Activated T-helper 1 cell treated with anti-CD3 and anti-CD28 coated beads, Interleukin-2, amount 50 U/mL, for 16 hours (primary cell): ENCODE measurements around the gene REN.

Source experiments
- DNase-seq, 2 donors: peaks; one replicate each; pipeline ENCODE4 v3.0.0-alpha.2; 2020; ENCODE audit warnings: low read depth in 1 of 2, low spot score in 1 of 2

The REN gene

DNA sequence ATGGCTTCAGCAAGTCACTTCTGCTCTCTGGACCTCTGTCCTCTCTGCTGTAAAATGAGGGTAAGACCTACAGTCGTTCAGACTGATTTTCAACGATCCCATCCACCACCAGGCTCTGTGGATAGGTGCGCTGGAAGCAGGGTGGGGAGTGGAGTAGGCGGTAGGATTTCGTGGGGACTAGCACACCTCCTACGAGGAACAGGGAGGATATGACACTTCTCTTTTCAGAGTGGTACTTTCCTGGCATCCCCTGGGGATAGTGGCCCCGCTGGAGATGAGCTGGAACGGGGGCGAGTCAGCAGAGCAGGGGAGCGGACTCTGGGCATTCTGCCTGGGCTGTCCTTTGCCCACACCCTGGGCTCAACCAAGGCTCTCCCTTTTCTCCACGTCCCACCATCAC is 32.0 kb downstream of the REN start:
- no peak for DNase-seq

DNA sequence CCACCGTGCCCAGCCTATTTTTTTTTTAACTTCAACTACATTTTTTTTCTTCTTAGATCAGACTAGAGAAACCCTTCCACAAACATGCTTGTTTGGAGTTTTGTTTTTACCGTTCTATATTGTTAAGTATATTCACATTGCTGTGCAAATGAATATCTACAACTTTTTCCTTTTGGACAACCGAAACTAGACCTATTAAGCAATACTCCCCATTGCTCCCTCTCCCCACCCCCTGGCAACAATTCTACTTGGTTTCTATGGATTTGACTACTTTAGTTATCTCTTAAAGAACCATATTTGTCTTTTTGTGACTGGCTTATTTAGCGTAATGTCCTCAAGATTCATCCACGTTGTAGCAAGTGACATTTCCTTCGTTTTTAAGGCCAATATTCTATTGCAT is 33.4 kb downstream of the REN start:
- DNase-seq = no peak

DNA sequence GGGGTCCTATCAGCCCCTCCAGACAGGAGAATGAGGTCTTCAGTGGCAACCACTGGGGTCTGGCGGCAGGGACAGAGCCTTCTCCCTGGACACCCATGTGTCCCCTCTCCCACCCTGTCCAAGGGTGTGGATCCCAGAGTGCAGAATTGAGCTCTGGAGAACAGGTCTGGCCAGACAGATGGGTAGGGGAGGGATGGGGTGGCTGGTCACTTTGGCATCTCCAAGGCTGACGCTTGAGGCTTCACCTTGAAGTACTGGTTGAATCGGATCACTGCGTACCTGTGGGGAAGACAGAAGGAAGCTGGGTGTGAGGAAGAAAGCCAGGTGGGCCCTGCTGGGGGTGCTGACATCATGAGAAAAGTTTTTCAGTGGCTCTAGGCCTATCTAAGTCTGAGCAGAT is 34.2 kb downstream of the REN start:
- DNase-seq = no peak

DNA sequence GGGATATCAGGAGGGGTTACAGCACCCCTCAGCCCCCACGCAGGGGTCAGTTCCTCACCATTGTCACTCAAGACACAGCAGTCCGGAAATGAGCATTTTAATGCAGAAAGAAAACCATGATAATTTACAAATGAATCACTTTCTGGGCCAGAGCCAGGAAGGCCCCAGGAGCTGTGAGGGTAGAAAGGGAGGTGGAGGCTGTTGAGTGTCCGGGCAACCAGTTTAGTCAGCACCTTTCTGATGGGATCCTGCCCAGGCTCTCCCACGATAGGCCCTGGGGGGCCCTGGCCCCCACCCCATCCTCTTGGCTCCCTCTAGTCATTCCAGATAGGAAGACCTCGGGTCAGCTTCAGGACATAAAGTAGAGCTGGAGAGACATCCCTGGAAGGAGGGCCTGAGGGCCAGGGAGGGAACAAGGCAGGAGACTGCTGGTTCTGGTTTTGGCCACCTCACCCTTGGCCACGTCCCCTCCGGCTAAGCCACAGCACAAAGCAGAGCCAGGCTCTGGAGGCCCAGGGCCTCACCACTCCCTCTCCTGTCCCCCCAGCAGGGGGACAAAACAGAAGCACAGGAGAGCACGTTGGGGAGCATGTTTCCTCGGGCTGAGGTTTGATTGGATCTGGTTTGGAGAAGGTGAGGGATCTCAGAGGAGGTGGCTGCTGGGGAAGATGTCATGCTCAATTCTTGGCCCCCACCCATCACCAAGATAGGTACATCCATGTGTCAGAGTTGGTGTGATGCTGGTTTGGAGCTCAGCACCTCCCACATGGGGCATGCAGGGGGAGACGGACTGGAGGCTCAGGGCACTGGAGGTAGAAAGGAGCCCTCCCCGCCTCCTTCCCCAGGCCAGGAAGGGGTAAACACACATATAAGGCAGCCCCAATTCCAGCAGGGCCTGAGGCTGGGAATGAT is 34.9 kb downstream of the REN start:
- DNase-seq = no peak

DNA sequence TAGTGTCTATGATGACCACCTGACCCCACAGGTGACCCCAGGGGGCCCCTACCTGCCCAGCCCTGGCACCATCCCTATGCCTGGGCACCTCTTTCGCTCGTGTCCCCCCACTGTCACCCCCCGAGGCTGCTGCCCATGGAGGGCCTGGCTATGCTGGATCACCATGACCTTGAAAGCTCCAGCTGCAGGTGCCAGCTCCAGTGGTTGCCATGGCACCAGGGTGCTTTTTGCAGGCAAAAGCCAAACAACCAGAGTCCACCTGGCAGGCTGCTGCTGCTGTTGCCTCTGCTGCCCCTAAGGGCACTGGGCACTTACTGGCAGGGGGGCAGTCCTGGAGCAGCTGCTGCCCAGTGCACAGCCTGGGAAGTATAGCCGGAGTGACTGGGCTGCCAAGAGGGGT is 36.0 kb downstream of the REN start:
- DNase-seq = no peak

DNA sequence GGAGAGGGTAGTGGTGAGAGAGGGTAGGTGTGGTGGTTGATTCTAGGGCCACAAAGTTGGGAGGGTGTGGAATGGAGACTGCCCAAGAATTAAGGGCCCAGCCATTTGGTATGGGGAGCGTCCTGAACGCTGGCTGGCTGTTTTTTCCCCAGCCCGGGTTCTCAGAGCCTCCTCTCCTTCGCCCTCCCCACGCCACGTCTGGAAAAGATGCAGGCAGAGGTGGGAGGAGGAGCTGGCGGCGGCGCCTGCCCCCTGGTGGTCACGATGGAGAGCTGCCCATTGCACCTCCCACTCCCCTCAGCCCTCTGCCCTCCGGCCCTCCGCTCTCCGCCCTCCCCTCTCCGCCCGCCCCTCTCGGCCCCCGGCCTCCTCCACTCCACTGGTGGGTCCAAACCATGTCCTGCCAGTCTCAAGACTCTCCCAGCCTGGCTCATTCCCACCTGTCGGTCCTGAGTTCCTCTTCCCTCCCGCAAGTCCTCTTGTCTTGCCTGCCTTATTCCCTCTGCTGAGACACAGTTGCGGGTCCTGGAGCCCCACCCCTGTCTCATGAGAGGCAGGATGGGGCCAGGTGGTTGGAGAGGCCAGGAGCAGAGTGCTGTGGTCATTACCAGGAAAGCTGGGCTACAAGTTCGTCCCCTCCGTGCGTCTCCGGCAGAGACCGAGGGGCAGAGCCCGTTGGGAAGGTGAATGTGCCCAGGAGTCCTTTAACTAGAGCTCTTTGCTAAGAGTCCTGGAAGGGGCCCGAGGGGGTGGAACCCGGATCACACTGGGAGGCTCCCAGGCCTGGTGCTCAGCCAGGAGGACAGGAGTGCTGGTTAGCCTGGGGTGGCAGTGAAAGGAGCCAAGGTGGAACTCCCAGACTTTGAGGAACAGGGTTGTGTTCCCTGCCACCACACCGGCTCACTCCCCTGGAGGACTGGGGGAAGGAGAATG is 36.9 kb downstream of the REN start:
- peak in 1 of 2 donors; percentile 38 for DNase-seq

DNA sequence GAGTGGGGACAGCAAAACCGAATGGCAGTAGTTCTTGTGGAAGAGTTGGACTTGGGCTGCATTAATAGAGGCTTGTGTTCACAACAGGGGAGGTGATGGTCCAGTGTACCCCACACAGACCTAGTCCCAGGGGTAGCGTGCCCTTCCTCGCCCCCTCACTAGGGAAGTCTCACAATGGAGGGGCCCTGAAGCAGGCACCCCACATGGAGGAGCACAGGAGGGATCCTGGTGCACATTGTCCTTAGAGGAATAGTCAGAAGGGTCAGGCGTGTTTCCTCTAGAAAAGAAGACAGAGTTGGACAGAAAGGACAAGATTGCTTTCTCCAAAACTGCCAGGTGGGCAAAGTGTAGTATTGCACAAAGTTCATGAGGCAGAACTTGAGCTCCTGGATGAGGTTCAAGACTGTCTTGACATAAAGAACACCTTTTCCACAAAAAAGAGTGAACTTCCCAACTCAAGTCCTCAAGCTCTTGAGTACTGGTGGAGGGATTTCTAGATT is 37.6 kb downstream of the REN start:
- no peak for DNase-seq

DNA sequence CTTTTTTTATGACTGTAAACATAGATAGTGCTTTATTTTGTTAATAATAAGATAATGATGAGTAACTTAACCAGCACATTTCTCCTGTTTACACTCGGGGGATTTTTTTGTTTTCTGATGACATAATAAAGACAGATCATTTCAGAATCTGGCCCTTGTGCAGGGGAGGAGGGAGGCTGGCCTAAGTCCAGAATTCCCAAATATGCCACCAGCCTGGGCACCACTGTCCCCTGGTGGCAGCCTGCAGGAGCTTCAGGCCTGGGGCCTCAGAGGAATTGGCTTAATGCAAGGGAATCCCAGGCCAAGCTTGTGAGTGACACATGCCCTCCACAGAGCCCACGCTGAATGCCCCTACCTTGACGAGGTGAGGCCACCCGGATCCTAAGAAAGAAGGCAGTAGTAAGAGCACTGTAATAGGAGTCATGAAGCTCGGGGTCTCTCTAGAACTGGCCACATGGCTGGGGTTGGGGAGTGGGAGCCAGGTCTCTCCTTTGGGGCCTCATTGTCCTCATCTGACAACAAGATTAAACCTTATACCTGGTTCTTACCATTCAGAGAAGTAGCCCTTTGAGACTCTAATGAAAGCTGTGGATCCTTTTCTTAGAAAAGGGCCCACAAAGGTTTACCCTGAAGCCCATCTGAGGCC is 38.4 kb downstream of the REN start:
- DNase-seq = no peak

DNA sequence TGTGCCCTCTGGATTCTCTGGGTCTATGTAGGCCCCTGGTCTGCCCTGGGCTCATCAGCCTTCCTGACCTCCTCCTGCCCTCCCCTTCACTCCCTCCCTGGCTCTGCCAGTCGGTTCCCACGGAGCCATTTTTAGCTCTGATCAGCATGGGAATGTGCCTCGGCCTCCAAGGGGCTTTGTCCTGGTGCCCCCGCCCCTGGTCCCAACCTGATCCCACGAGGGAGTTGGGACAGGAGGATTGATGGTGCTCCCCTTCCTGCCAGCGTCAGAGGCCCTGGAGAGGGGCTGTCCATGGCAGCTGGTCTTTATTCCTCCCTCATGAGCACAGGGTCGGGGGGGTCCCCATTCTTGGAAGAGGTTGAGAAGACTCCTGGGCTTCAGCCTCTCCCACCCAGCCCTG is 39.2 kb downstream of the REN start:
- no peak for DNase-seq

DNA sequence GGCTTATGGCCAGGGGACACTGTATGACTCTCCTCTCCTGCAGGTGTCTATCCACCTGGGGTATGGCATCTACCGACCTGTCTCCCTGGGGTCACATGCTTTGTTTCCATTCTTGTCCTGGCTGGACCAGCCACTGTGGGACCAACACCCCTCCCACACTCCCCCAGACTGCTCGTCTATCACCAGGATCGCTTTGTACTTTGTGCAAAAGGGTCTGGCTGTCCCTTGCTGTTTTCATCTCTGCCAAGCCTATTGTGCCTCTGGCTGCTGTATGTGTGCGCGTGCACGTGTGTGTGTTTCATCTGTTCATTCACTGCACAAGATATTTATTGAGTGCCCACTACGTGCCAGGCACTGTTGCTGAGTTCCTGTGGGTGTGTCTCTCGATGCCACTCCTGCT is 39.8 kb downstream of the REN start:
- no peak for DNase-seq

DNA sequence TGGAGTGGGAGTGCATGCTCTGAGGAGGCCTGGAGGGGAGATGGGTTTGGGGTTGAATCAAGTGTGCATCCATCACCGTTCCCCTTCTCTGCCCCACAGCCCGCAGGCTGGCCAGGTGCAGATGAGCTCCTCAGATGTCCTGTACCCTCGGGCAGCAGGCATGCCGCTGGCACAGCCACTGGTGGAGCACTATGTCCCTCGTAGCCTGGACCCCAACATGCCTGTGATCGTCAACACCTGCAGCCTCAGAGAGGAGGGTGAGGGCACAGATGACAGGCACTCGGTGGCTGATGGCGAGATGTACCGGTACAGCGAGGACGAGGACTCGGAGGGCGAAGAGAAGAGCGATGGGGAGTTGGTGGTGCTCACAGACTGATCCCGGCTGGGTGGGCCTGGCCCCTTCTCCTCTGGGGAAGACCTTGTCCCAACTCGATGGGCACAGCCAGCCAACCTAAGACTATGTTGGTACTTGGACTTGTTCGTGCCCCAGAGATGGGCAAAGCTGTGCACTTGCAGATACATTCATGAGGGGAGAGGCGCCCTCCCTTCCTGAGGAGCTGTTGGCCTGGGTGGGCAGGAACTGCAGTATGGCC is 40.3 kb downstream of the REN start:
- no peak for DNase-seq

DNA sequence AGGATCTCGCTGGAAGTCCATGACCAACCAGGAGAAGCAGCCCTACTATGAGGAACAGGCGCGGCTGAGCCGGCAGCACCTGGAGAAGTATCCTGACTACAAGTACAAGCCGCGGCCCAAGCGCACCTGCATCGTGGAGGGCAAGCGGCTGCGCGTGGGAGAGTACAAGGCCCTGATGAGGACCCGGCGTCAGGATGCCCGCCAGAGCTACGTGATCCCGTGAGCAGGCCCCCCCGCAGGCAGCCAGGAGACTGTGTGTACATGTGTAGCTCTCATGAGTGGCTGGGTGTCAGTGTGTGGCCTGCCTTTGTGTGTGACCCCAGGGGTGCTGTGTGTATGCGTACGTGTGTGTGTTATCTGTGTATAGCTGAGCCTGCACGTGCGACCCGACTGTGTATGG is 41.5 kb downstream of the REN start:
- no peak for DNase-seq

DNA sequence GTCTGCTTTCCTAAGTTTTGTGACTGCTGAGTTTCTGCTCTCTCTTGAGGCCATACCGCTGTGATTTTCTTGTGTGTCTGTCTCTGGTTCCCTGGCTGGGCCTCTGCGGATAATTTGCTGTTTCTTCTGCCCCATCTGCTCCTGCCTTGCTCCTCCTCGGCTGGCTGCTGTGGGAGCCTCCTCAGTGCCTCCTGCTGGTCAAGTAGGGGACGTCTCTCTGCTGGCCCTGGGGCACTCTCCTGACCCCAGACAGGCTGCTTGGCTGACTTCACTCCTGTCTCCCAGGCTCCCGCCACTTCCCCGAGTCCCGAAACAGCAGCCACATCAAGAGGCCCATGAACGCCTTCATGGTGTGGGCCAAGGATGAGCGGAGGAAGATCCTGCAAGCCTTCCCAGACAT is 42.8 kb downstream of the REN start:
- DNase-seq = no peak

DNA sequence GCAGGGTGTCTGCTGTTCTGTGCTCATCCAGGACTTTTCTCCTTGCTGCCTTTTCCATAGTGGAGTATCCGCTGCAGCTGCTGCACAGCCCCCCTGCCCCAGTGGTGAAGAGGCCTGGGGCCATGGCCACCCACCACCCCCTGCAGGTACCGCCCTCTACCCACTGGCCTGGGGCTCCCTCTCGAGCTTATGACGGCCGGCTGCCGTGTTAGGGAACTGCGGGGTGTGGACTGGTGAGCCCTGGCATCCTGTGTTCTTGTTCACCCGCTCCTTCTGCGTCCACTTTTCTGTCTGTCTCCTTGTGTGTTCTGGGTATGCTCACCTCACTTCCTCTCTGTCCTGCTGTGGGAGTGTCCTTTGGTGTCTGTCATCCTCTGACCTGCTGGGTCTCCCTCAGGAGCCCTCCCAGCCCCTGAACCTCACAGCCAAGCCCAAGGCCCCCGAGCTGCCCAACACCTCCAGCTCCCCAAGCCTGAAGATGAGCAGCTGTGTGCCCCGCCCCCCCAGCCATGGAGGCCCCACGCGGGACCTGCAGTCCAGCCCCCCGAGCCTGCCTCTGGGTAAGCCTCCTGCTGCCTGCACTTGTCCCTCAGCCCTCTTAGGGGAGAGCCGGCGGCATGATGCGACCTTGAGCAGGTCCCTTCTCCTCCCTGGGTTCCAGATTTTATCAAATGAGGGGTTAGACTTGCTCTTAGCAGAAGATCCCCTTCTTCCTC is 44.1 kb downstream of the REN start:
- DNase-seq = no peak

DNA sequence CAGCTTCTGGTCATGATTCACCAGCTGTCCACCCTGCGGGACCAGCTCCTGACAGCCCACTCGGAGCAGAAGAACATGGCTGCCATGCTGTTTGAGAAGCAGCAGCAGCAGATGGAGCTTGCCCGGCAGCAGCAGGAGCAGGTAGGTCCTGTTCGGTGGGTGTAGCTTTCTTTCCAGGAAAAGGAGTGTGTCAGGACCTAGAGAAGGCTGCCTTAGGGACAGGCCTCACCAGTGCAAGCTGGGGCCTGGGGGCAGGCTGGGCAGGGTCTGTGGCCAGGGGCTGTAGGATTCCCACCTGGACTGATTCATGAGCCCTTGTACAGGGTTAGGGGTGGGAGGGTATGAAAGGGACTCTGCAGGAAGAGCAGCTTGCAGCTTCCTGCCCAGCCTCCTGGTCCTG is 49.6 kb downstream of the REN start:
- DNase-seq = no peak

DNA sequence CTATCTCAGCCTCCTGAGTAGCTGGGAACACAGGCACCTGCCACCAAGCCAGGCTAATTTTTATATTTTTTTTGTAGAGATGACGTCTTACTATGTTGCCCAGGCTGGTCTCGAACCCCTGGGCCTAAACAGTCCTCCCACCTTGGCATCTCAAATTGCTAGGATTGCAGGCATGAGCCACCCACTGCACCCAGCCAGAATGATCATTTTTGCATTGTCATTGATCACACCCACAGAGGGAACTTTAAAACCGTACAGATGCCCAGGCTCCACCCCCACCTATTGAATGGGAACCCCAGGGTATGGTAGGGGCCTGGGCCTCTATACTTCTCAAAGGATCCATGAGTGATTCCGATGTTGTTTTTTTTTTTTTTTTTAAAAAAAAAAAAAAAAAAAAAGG is 51.0 kb downstream of the REN start:
- no peak for DNase-seq

DNA sequence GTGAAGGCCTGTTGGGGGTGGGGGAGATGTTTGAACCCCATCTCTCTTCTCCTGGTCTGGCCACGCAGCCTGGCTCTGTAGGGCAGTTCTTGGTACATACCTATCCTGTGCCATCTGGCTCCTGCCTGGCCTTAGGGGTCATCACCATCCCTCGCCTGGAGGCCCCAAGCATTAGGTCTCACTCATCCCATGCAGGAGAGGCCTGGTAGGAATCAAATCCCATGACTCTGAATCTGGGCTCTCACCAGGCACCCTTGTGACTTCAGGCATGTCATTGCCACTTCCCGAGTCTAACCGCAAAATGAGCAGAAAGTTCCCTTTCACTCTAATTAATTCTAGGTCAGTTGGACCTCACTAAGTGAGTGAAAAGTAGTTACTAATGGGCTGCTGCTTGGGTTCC is 51.5 kb downstream of the REN start:
- no peak for DNase-seq

DNA sequence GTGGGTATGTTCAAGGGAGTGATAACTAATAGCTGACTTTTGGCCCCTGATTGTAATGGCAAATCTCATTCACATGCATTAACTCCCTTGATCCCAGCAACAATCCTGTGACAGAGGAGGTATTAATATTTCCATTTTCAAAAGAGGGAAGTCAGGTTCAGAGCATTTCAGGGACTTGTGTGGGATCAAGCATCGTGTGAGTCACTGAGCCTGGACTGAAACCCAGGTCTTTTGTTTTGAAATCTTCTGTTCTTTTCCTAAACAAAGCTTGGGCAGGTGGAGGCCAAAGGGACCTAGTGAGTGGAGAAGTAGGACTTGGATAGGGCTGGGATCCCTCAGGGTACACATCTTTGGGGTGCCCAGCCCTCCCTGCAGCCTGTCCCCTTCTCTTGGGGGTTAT is 52.2 kb downstream of the REN start:
- no peak for DNase-seq

DNA sequence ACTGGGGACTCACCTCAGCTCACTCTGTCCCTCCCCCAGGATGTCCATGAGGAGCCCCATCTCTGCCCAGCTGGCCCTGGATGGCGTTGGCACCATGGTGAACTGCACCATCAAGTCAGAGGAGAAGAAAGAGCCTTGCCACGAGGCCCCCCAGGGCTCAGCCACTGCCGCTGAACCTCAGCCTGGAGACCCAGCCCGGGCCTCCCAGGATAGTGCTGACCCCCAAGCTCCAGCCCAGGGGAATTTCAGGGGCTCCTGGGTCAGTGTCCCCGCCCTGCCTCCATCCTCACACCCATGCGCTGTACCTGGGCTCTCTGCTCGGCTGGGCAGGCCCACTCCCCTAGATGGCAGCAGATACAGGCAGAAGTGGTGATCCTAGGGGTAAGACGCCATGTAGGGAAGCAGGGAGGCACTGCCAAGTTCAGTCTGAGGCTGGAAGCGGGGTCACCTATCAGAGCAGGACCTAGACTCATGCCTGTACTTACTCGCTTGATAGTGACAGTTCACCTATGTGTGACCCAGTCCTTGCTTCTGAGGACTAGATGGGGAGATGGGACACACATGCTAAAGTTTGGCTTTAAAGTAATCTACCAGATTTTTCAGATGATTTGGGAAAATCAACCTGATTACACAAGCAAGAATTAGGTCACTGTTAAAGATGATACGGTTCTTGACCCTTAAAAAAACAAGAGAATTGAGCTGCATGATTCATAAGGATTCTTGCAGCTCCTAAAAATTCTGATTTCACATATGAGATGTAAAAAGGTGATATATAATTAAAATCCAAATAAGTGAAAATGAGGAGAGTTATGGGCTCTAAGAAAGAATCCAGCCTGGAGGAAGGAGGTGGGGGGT is 53.0 kb downstream of the REN start:
- no peak for DNase-seq
